ENCODE measurements around the gene CEACAM16.
A peak's percentile ranks its signal among the peaks of the same experiment; 100 is the strongest.

The CEACAM16 gene

DNA sequence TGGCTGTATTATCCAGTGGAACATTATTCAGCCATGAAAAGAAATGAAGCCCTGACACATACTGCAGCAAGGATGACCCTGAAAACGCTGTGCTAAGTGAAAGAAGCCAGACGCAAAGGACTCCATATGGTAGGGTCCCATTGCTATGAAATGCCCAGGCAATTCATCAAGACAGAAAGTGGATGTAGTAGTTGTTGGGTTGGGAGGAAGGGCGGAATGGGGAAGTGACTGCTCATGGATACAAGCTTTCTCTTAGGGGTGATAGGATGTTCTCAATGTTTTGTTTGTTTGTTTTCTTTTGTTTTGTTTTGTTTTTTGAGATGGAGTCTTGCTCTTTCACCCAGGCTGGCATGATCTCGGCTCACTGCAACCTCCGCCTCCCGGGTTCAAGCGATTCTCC, 11.1 kb upstream of the CEACAM16 start:
- H3K4me1 ChIP-seq (ENCODE audit: control insufficient read depth in 2 of 2, insufficient read depth in 2 of 2, low read length in 2 of 2) = peaks cover 29 to 40% of the 10 kb centered on the region in 2 donors
- no peaks in the 10 kb centered on the region for H3K9me3 ChIP-seq (ENCODE audit: control insufficient read depth in 2 of 2, low read length in 2 of 2)
- H3K27ac ChIP-seq (ENCODE audit: low read depth in 2 of 2, low read length in 2 of 2) = no peak overlapping the region
- H3K4me3 ChIP-seq (ENCODE audit: low read length in 2 of 2) = no peak overlapping the region
- H3K27me3 ChIP-seq (ENCODE audit: control insufficient read depth in 2 of 2, insufficient read depth in 2 of 2, low read length in 2 of 2) = no peaks in the 10 kb centered on the region
- no peak overlapping the region for H3K9ac ChIP-seq (ENCODE audit: low read depth in 1 of 2, low read length in 2 of 2)
- H3K36me3 ChIP-seq (ENCODE audit: control insufficient read depth in 2 of 2, insufficient read depth in 2 of 2, low read length in 2 of 2) = no peaks in the 10 kb centered on the region

DNA sequence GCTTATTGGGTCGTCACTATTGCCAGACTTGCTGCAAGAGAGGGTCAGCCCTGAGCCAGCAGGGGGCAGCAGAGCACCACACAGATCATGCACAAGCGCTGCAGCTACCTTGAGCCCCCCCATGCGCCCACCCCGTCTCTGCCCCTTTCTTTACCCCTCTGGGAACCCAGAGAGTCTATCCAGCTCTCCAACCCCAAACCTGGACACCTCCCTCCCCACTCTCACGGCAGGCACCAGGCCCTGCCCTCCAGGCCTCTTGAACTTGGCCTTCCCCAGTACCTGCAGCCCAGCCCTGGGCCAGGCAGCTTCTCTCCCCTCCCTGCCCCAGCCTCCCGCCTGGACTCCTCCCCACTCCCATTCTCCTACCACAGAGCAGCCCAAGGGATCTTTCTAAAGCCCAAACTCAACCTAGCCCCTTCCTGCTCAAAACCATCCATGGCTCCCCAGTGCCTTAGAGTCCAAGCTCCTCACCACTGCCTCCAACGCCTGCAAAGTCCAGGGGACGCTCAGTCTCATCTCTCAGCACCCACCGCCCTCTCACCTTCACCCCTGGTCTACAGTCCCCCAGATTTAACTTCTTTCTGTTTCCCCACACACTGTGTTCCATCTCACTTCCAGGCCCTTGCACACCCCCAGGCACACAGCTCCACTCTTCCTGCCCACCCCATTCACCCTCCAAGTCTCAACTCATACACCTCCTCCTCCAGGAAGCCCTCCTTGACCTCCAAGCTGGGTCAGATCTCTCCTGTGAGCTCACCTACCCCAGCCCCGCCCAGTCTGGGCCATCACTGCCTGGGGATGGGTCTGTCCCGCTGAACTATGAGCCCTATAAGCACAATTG, 9.4 kb upstream of the CEACAM16 start:
- no peaks in the 10 kb centered on the region for H3K9me3 ChIP-seq (ENCODE audit: control insufficient read depth in 2 of 2, low read length in 2 of 2)
- H3K27ac ChIP-seq (ENCODE audit: low read depth in 2 of 2, low read length in 2 of 2) = peak overlapping the region; percentile 51 to 62
- no peaks in the 10 kb centered on the region for H3K36me3 ChIP-seq (ENCODE audit: control insufficient read depth in 2 of 2, insufficient read depth in 2 of 2, low read length in 2 of 2)
- H3K4me1 ChIP-seq (ENCODE audit: control insufficient read depth in 2 of 2, insufficient read depth in 2 of 2, low read length in 2 of 2) = peaks cover 38 to 47% of the 10 kb centered on the region in 2 donors
- H3K9ac ChIP-seq (ENCODE audit: low read depth in 1 of 2, low read length in 2 of 2) = peak overlapping the region in 1 of 2 donors; percentile 56
- H3K4me3 ChIP-seq (ENCODE audit: low read length in 2 of 2) = no peak overlapping the region
- H3K27me3 ChIP-seq (ENCODE audit: control insufficient read depth in 2 of 2, insufficient read depth in 2 of 2, low read length in 2 of 2) = no peaks in the 10 kb centered on the region

DNA sequence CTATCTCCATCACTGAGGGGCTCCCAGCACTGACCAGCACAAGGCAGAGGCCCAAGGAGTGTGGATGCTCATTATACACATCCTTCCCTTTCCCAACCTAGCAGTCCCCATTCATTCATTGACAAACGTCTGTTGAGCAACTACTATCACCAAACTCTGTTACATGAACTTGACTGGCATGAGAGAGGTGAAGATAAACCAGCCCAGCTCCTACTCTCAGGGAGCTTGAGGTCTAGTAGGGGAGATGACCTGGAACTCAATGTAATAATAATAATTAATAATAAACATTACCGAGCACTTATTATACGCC, 8.9 kb upstream of the CEACAM16 start:
- Histone ChIP-seq H3K36me3 (ENCODE audit: control insufficient read depth in 2 of 2, insufficient read depth in 2 of 2, low read length in 2 of 2) (no peaks in the 10 kb centered on the region), H3K9ac (ENCODE audit: low read depth in 1 of 2, low read length in 2 of 2) (peak overlapping the region in 1 of 2 donors; percentile 56), H3K27ac (ENCODE audit: low read depth in 2 of 2, low read length in 2 of 2) (peak overlapping the region in 1 of 2 donors; percentile 51), H3K9me3 (ENCODE audit: control insufficient read depth in 2 of 2, low read length in 2 of 2) (no peaks in the 10 kb centered on the region), H3K4me1 (ENCODE audit: control insufficient read depth in 2 of 2, insufficient read depth in 2 of 2, low read length in 2 of 2) (peaks cover 34 to 49% of the 10 kb centered on the region in 2 donors), H3K27me3 (ENCODE audit: control insufficient read depth in 2 of 2, insufficient read depth in 2 of 2, low read length in 2 of 2) (no peaks in the 10 kb centered on the region), H3K4me3 (ENCODE audit: low read length in 2 of 2) (no peak overlapping the region)

DNA sequence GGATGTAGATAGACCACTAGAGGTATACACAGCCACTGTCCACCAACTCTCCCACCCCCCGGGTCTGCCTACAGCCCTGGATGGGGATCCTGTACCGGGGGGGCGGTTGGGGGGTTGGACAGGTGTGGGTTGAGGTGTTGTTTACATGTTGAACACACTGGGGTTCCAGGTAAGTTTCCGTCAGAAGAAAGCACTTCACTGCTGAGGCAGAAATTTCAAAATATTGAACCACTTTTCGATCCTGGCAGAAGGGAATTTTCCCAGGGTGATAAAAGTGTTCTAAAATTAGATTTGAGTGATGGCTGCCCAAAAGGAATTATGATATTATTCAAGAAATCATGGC, 6.6 kb upstream of the CEACAM16 start:
- H3K27me3 ChIP-seq (ENCODE audit: control insufficient read depth in 2 of 2, insufficient read depth in 2 of 2, low read length in 2 of 2) = no peaks in the 10 kb centered on the region
- no peaks in the 10 kb centered on the region for H3K9me3 ChIP-seq (ENCODE audit: control insufficient read depth in 2 of 2, low read length in 2 of 2)
- peaks cover 33 to 61% of the 10 kb centered on the region in 2 donors for H3K4me1 ChIP-seq (ENCODE audit: control insufficient read depth in 2 of 2, insufficient read depth in 2 of 2, low read length in 2 of 2)
- no peaks in the 10 kb centered on the region for H3K36me3 ChIP-seq (ENCODE audit: control insufficient read depth in 2 of 2, insufficient read depth in 2 of 2, low read length in 2 of 2)
- H3K27ac ChIP-seq (ENCODE audit: low read depth in 2 of 2, low read length in 2 of 2) = peak overlapping the region; percentile 85 to 90
- H3K9ac ChIP-seq (ENCODE audit: low read depth in 1 of 2, low read length in 2 of 2) = peak overlapping the region in 1 of 2 donors; percentile 82
- H3K4me3 ChIP-seq (ENCODE audit: low read length in 2 of 2) = peak overlapping the region in 1 of 2 donors; percentile 37

DNA sequence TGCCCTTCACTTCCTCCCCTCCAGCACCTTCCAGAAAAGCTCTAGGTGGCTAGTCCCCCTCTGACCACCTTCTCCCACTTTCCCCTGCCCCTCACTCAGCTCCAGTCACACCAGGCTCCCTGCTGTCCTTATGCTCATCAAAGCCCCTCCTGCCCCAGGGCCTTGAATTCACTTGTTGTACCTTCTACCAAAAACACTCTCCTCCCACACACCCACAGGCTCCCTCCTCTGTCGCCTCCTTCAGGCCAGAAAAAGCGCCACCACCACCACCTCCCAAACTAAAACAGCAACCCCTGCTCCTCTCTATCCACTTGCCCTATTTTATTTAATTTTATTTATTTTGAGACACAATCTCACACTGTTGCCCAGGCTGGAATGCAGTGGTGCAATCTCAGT, 4.8 kb upstream of the CEACAM16 start:
- Histone ChIP-seq H3K27me3 (ENCODE audit: control insufficient read depth in 2 of 2, insufficient read depth in 2 of 2, low read length in 2 of 2) (no peaks in the 10 kb centered on the region), H3K4me1 (ENCODE audit: control insufficient read depth in 2 of 2, insufficient read depth in 2 of 2, low read length in 2 of 2) (peaks cover 44 to 77% of the 10 kb centered on the region in 2 donors), H3K27ac (ENCODE audit: low read depth in 2 of 2, low read length in 2 of 2) (peak overlapping the region; percentile 87 to 96), H3K9me3 (ENCODE audit: control insufficient read depth in 2 of 2, low read length in 2 of 2) (no peaks in the 10 kb centered on the region), H3K36me3 (ENCODE audit: control insufficient read depth in 2 of 2, insufficient read depth in 2 of 2, low read length in 2 of 2) (no peaks in the 10 kb centered on the region), H3K9ac (ENCODE audit: low read depth in 1 of 2, low read length in 2 of 2) (peak overlapping the region in 1 of 2 donors; percentile 64), H3K4me3 (ENCODE audit: low read length in 2 of 2) (no peak overlapping the region)

DNA sequence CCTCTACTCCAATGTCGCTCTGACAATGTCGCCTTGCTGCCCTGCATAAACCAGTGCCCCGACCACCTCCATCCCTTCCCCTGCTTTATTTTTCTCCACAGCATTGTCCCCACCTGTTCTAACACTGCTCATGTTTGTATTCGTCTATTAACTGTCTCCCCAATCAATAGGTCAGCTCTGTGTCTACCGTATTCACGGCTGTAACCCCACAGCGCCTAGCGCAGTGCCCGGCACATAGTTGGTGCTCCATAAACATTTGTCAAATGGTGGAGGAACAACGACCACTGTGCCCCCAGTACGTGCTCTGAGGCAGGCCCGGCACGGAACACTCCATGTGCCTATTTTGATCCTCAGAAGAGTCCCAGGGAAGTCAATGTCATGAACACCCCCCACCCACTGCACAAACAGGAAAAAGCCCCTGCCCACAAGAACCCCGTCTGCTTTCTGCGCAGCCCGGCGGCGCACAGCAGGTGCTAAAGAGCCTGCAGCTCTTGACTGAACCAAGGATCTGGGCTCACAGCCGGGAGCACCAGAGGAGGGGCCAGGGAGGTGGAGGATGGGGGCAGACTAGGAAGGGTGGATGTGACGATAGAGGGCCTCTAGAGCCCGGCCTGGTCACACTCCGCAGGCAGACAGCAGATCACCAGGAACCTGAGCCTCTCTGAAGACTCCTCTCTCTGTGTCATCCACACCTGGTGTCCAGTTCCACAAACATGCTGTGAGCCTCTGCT, 1.8 kb upstream of the CEACAM16 start:
- Histone ChIP-seq H3K4me1 (ENCODE audit: control insufficient read depth in 2 of 2, insufficient read depth in 2 of 2, low read length in 2 of 2) (peaks cover 28 to 67% of the 10 kb centered on the region in 2 donors), H3K27me3 (ENCODE audit: control insufficient read depth in 2 of 2, insufficient read depth in 2 of 2, low read length in 2 of 2) (no peaks in the 10 kb centered on the region), H3K4me3 (ENCODE audit: low read length in 2 of 2) (no peak overlapping the region), H3K9me3 (ENCODE audit: control insufficient read depth in 2 of 2, low read length in 2 of 2) (no peaks in the 10 kb centered on the region), H3K36me3 (ENCODE audit: control insufficient read depth in 2 of 2, insufficient read depth in 2 of 2, low read length in 2 of 2) (no peaks in the 10 kb centered on the region), H3K9ac (ENCODE audit: low read depth in 1 of 2, low read length in 2 of 2) (peak overlapping the region in 1 of 2 donors; percentile 47), H3K27ac (ENCODE audit: low read depth in 2 of 2, low read length in 2 of 2) (peak overlapping the region; percentile 65 to 96)

DNA sequence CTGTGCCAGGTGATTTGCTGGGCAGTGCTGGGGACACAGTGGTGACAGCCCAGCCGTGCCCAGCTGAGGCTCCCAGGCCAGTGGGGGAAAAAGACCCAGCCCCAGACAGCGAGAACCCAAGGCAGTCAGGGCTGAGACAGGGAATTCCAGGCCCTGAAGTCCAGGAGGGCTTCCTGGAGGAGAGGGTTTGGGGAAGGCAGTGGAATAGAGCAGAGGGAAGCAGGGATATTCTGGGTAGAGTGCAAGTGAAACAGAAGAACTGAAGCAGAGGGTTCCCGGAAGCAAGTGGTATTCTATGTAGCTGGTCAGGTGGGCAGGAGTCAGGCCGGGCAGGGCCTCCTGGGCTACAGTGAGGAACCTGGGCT, 1.3 kb upstream of the CEACAM16 start:
- Histone ChIP-seq H3K36me3 (ENCODE audit: control insufficient read depth in 2 of 2, insufficient read depth in 2 of 2, low read length in 2 of 2) (no peaks in the 10 kb centered on the region), H3K9ac (ENCODE audit: low read depth in 1 of 2, low read length in 2 of 2) (peak overlapping the region in 1 of 2 donors; percentile 47), H3K4me1 (ENCODE audit: control insufficient read depth in 2 of 2, insufficient read depth in 2 of 2, low read length in 2 of 2) (peaks cover 25 to 62% of the 10 kb centered on the region in 2 donors), H3K9me3 (ENCODE audit: control insufficient read depth in 2 of 2, low read length in 2 of 2) (no peaks in the 10 kb centered on the region), H3K27ac (ENCODE audit: low read depth in 2 of 2, low read length in 2 of 2) (peak overlapping the region; percentile 48 to 65), H3K27me3 (ENCODE audit: control insufficient read depth in 2 of 2, insufficient read depth in 2 of 2, low read length in 2 of 2) (peaks cover 0 to under 1% of the 10 kb centered on the region in 2 donors), H3K4me3 (ENCODE audit: low read length in 2 of 2) (no peak overlapping the region)

DNA sequence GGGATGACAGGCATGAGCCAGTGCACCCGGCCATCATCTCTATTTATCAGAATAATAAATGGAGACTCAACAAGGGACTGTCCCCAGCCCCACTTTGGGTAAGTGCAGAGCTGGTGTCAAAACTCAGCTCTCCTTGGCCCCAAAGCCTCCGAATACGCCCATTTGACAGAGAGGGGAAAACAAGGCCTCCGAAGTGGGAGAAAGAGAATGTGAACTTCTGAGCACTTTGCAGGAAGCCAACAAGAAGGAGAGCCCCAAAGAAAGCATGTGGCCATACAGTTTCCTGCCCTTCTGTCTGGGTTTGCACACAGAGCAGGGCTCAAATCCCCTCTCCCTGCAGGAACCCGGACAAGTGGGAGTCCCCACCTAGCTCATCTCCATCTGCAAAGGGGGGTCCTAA, 1.6 kb downstream of the CEACAM16 start:
- no peak overlapping the region for H3K4me3 ChIP-seq (ENCODE audit: low read length in 2 of 2)
- no peaks in the 10 kb centered on the region for H3K9me3 ChIP-seq (ENCODE audit: control insufficient read depth in 2 of 2, low read length in 2 of 2)
- H3K36me3 ChIP-seq (ENCODE audit: control insufficient read depth in 2 of 2, insufficient read depth in 2 of 2, low read length in 2 of 2) = no peaks in the 10 kb centered on the region
- peaks cover 13 to 40% of the 10 kb centered on the region in 2 donors for H3K4me1 ChIP-seq (ENCODE audit: control insufficient read depth in 2 of 2, insufficient read depth in 2 of 2, low read length in 2 of 2)
- peak overlapping the region in 1 of 2 donors; percentile 37 for H3K27ac ChIP-seq (ENCODE audit: low read depth in 2 of 2, low read length in 2 of 2)
- peak overlapping the region in 1 of 2 donors; percentile 43 for H3K9ac ChIP-seq (ENCODE audit: low read depth in 1 of 2, low read length in 2 of 2)
- H3K27me3 ChIP-seq (ENCODE audit: control insufficient read depth in 2 of 2, insufficient read depth in 2 of 2, low read length in 2 of 2) = peaks cover 0 to 3% of the 10 kb centered on the region in 2 donors

DNA sequence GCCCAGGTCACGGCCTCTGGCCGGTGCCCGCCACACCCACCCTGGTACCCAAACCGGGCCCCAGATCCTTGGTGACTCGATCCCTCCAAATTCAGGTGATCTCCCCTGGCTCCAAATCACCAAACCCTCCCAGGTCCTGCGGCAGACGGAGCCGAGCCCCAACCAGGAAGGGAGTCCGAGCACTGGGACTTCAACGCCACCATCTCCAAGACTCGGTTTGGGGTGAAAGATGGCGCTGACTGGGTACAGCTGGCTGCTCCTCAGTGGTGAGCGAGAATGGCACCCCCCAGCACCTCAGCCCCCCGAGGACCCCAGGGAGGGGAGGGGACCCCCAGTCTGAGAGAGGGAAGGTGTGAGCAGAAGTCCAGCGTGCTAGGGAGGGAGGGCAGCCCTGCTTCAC, 2.3 kb downstream of the CEACAM16 start:
- Histone ChIP-seq H3K27me3 (ENCODE audit: control insufficient read depth in 2 of 2, insufficient read depth in 2 of 2, low read length in 2 of 2) (peaks cover 0 to 3% of the 10 kb centered on the region in 2 donors), H3K4me3 (ENCODE audit: low read length in 2 of 2) (no peak overlapping the region), H3K9me3 (ENCODE audit: control insufficient read depth in 2 of 2, low read length in 2 of 2) (no peaks in the 10 kb centered on the region), H3K4me1 (ENCODE audit: control insufficient read depth in 2 of 2, insufficient read depth in 2 of 2, low read length in 2 of 2) (peaks cover 13 to 34% of the 10 kb centered on the region in 2 donors), H3K27ac (ENCODE audit: low read depth in 2 of 2, low read length in 2 of 2) (peak overlapping the region in 1 of 2 donors; percentile 37), H3K36me3 (ENCODE audit: control insufficient read depth in 2 of 2, insufficient read depth in 2 of 2, low read length in 2 of 2) (no peaks in the 10 kb centered on the region), H3K9ac (ENCODE audit: low read depth in 1 of 2, low read length in 2 of 2) (peak overlapping the region in 1 of 2 donors; percentile 43)

DNA sequence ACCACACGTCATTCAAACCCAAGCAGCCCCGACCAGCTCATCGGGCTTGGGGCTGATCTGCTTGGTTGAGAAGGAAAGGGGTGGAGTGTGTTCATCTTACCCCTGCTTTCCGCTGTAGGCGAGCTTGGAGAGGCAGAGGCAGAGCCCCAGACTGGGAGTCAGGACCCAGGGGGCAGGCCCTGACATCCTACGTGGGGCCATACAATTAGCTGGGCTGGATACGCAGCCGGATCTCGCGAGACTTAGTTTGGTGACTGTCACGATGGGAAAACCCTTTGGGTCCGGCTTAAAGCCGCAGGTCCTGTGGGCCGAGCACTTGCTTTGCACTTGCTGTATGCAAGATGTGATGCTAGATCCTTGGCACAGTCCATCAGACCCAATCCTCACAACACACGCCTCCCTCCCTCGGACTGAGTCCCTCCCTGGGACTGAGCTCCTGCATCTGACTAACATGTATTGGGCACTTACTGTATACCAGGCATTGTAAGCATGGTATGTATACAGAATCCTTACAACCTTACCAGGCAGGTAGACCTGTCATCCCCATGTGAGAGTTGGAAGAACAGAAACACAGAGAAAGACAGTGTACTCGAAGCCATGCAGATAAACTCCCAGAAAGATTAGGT, 3.7 kb downstream of the CEACAM16 start:
- Histone ChIP-seq H3K36me3 (ENCODE audit: control insufficient read depth in 2 of 2, insufficient read depth in 2 of 2, low read length in 2 of 2) (no peaks in the 10 kb centered on the region), H3K4me3 (ENCODE audit: low read length in 2 of 2) (no peak overlapping the region), H3K9me3 (ENCODE audit: control insufficient read depth in 2 of 2, low read length in 2 of 2) (no peaks in the 10 kb centered on the region), H3K27me3 (ENCODE audit: control insufficient read depth in 2 of 2, insufficient read depth in 2 of 2, low read length in 2 of 2) (peaks cover 0 to 3% of the 10 kb centered on the region in 2 donors), H3K4me1 (ENCODE audit: control insufficient read depth in 2 of 2, insufficient read depth in 2 of 2, low read length in 2 of 2) (peaks cover 11 to 23% of the 10 kb centered on the region in 2 donors), H3K9ac (ENCODE audit: low read depth in 1 of 2, low read length in 2 of 2) (no peak overlapping the region), H3K27ac (ENCODE audit: low read depth in 2 of 2, low read length in 2 of 2) (no peak overlapping the region)
